Esophagus (tissue), 2 donors: ENCODE results near the gene SLC26A1. TPM values are rescaled to one million over a fixed set of nuclear protein-coding genes. Genes with fewer than 3 reads are reported as not detected.

Experiments used
- H3K27ac ChIP-seq, 2 donors: one replicate each; pipeline ENCODE4 v1.5.1; 2013; ENCODE audit warnings: low read depth in 2 of 2, mild to moderate bottlenecking in 2 of 2, inconsistent platforms in 1 of 2, low read length in 1 of 2, moderate library complexity in 1 of 2
- H3K27me3 ChIP-seq, 2 donors: one replicate each; pipeline ENCODE4 v1.6.1; 2013; ENCODE audit warnings: low read length in 2 of 2, control low read depth in 1 of 2, mild to moderate bottlenecking in 1 of 2; ENCODE audit not compliant: insufficient read depth in 2 of 2, control insufficient read depth in 1 of 2
- H3K36me3 ChIP-seq, 2 donors: one replicate each; pipeline ENCODE4 v1.6.1; 2013; ENCODE audit warnings: low read length in 1 of 2; ENCODE audit not compliant: control insufficient read depth in 2 of 2, insufficient read depth in 2 of 2
- H3K4me1 ChIP-seq, 2 donors: one replicate each; pipeline ENCODE4 v1.6.1; 2013; ENCODE audit warnings: low read length in 1 of 2; ENCODE audit not compliant: control insufficient read depth in 2 of 2, insufficient read depth in 2 of 2
- H3K4me3 ChIP-seq, 2 donors: one replicate each; pipeline ENCODE4 v1.5.1; 2013; ENCODE audit warnings: low read length in 2 of 2, mild to moderate bottlenecking in 2 of 2, low read depth in 1 of 2, moderate library complexity in 1 of 2
- H3K9me3 ChIP-seq, 2 donors: one replicate each; pipeline ENCODE4 v1.6.1; 2013; ENCODE audit warnings: mild to moderate bottlenecking in 2 of 2, low read depth in 1 of 2, low read length in 1 of 2, moderate library complexity in 1 of 2; ENCODE audit not compliant: control insufficient read depth in 2 of 2, insufficient read depth in 1 of 2
- WGBS, 2 donors: extraction: QIAGEN DNeasy Blood & Tissue Kit; methylation state at CpG; one replicate each; pipeline ENCODE4 v1.1.7; 2013; 5-methylcytosine and 5-hydroxymethylcytosine counted together
- polyA plus RNA-seq, 2 donors: library from polyadenylated mRNA; stranded (reverse); fragments of 200-250 nt; gene quantifications; one replicate each; pipeline ENCODE4 v1.2.3, GENCODE V29; 2013
- donor health status: healthy with polysubstance abuse.
- donor health status: Bipolar disorder and iron deficiency.

Gene SLC26A1
- polyA plus RNA-seq, 2 donors: 0.09 to 0.49 TPM

- WGBS, 2 donors: 77 to 81% methylated on average over 36 of the region's 36 CpGs
- Histone ChIP-seq H3K27ac (no peak overlapping the region), H3K4me1 (peaks cover 10 to 20% of the 10 kb centered on the region in 2 donors), H3K27me3 (no peaks in the 10 kb centered on the region), H3K36me3 (no peaks in the 10 kb centered on the region), H3K9me3 (no peaks in the 10 kb centered on the region), H3K4me3 (no peak overlapping the region)
These were observed 21.3 kb upstream of the SLC26A1 start for GRCh38 chr4:1014291-1015167.

GRCh38 chr4:1013225-1014073 lies 20.2 kb upstream of the SLC26A1 start:
- no peaks in the 10 kb centered on the region for H3K36me3 ChIP-seq
- 95% methylated on average over 43 of the region's 43 CpGs for WGBS, 2 donors
- no peaks in the 10 kb centered on the region for H3K27me3 ChIP-seq
- H3K4me3 ChIP-seq: no peak overlapping the region
- no peak overlapping the region for H3K27ac ChIP-seq
- peaks cover 10 to 26% of the 10 kb centered on the region in 2 donors for H3K4me1 ChIP-seq
- no peaks in the 10 kb centered on the region for H3K9me3 ChIP-seq

- H3K27me3 ChIP-seq: peaks cover 0 to 3% of the 10 kb centered on the region in 2 donors
- 2% methylated on average over 43 to 69 of the region's 69 CpGs for whole genome bisulfite sequencing, 2 donors
- peak overlapping the region; percentile 18 to 63 for H3K4me3 ChIP-seq
- H3K36me3 ChIP-seq: no peaks in the 10 kb centered on the region
- no peaks in the 10 kb centered on the region for H3K9me3 ChIP-seq
- no peak overlapping the region for H3K27ac ChIP-seq
- H3K4me1 ChIP-seq: peaks cover 10 to 26% of the 10 kb centered on the region in 2 donors
These were observed 19.0 kb upstream of the SLC26A1 start for GRCh38 chr4:1012034-1012739.

- H3K27ac ChIP-seq: no peak overlapping the region
- H3K4me1 ChIP-seq: peaks cover 10 to 26% of the 10 kb centered on the region in 2 donors
- peaks cover 0 to 3% of the 10 kb centered on the region in 2 donors for H3K27me3 ChIP-seq
- H3K36me3 ChIP-seq: no peaks in the 10 kb centered on the region
- peak overlapping the region in 1 of 2 donors; percentile 63 for H3K4me3 ChIP-seq
- no peaks in the 10 kb centered on the region for H3K9me3 ChIP-seq
- 1% methylated on average over 33 to 69 of the region's 69 CpGs for WGBS, 2 donors
These were observed 18.4 kb upstream of the SLC26A1 start for GRCh38 chr4:1011666-1012033.

GRCh38 chr4:1011022-1011665 lies 17.9 kb upstream of the SLC26A1 start, which contains the start of gene FGFRL1:
Gene FGFRL1 (plus strand): TSS chr4:1011626. CDS start chr4:1012486, 860 bp downstream.
- peak within 1 kb of the TSS; percentile 82 to 92 for H3K27ac ChIP-seq
- peaks cover 10 to 24% of the 10 kb centered on the region in 2 donors for H3K4me1 ChIP-seq
- H3K36me3 ChIP-seq: no peaks in the 10 kb centered on the region
- H3K4me3 ChIP-seq: peak within 1 kb of the TSS; percentile 63 to 64
- no peaks in the 10 kb centered on the region for H3K9me3 ChIP-seq
- whole genome bisulfite sequencing, 2 donors: 1% methylated on average over 30 to 89 of the region's 89 CpGs
- H3K27me3 ChIP-seq: peaks cover 0 to 5% of the 10 kb centered on the region in 2 donors

- no peaks in the 10 kb centered on the region for H3K9me3 ChIP-seq
- H3K4me1 ChIP-seq: peaks cover 10 to 24% of the 10 kb centered on the region in 2 donors
- H3K27me3 ChIP-seq: peaks cover 0 to 5% of the 10 kb centered on the region in 2 donors
- peak overlapping the region; percentile 82 to 92 for H3K27ac ChIP-seq
- WGBS, 2 donors: 1 to 2% methylated on average over 36 of the region's 36 CpGs
- peak overlapping the region; percentile 63 to 64 for H3K4me3 ChIP-seq
- H3K36me3 ChIP-seq: no peaks in the 10 kb centered on the region
These were observed 17.3 kb upstream of the SLC26A1 start for GRCh38 chr4:1010395-1011021.

GRCh38 chr4:1009542-1010394 lies 16.6 kb upstream of the SLC26A1 start:
- Histone ChIP-seq H3K9me3 (no peaks in the 10 kb centered on the region), H3K27ac (peak overlapping the region; percentile 82 to 92), H3K4me3 (peak overlapping the region; percentile 63 to 64), H3K27me3 (peaks cover 0 to 5% of the 10 kb centered on the region in 2 donors), H3K36me3 (no peaks in the 10 kb centered on the region), H3K4me1 (peaks cover 10 to 24% of the 10 kb centered on the region in 2 donors)
- WGBS, 2 donors: 1% methylated on average over 44 to 105 of the region's 109 CpGs
